ENCODE results near the gene KRT14. TPM values are rescaled to one million over a fixed set of nuclear protein-coding genes. Genes with fewer than 3 reads are reported as not detected.

The KRT14 gene
- polyA plus RNA-seq, 6 donors from 2014 or later, result not detected

DNA sequence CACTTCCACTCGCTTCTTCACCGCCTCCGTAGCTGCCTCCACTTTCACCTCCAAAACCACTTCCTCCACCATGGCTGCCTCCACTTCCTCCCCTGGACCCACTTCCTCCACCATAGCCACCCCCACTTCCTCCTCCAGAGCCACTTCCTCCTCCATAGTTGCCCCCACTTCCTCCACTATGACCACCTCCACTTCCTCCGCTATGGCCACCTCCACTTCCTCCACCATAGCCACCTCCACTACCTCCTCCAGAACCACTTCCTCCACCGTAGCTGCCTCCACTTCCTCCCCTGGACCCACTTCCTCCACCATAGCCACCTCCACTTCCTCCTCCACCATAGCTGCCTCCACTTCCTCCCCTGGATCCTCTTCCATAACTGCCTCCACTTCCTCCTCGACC, 19.4 kb downstream of the KRT14 start:
- peak overlapping the region in 2 of 8 donors; percentile 22 to 64 for H3K4me3 Mint-ChIP-seq
- H3K27me3 Mint-ChIP-seq, result peaks cover 24 to 48% (median 36%) of the 10 kb centered on the region in 3 donors
- H3K27ac Mint-ChIP-seq, result peak overlapping the region; percentile 50 to 97 (median 90)
- peaks cover 7 to 12% (median 10%) of the 10 kb centered on the region in 3 donors for H3K4me1 Mint-ChIP-seq
- peaks cover 8 to 22% (median 14%) of the 10 kb centered on the region in 7 donors for H3K9me3 Mint-ChIP-seq
- DNase-seq (no peak), ATAC-seq (ENCODE audit: low read depth in 2 of 2) (no peak)
- peaks cover 0 to 9% of the 10 kb centered on the region in 2 donors for H3K36me3 Mint-ChIP-seq

DNA sequence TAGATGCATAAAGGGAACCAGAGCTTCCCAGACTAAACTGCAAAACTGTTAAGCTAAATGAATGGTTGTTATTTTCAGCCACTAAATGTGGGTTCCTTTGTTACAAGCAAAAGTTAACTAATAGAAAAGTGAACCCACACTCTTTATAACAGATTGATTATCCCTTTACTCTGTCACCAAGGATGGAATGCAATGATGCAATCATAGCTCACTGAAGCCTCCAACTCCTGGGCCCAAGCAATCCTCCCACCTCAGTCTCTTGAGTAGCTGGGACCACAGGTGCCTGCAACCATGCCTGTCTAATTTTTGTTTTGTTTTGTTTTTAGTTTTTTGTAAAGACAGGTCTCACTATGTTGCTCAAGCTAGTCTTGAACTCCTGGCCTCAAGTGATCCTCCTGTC, 21.4 kb downstream of the KRT14 start:
- H3K9me3 Mint-ChIP-seq, result peaks cover 8 to 22% (median 14%) of the 10 kb centered on the region in 7 donors
- H3K27me3 Mint-ChIP-seq, result peaks cover 27 to 36% (median 34%) of the 10 kb centered on the region in 3 donors
- no peak for ATAC-seq (ENCODE audit: low read depth in 2 of 2)
- H3K4me3 Mint-ChIP-seq, result no peak overlapping the region
- H3K36me3 Mint-ChIP-seq, result peaks cover 0 to 9% of the 10 kb centered on the region in 2 donors
- DNase-seq, result no peak
- H3K4me1 Mint-ChIP-seq, result peaks cover 7 to 12% (median 10%) of the 10 kb centered on the region in 3 donors
- no peak overlapping the region for H3K27ac Mint-ChIP-seq

DNA sequence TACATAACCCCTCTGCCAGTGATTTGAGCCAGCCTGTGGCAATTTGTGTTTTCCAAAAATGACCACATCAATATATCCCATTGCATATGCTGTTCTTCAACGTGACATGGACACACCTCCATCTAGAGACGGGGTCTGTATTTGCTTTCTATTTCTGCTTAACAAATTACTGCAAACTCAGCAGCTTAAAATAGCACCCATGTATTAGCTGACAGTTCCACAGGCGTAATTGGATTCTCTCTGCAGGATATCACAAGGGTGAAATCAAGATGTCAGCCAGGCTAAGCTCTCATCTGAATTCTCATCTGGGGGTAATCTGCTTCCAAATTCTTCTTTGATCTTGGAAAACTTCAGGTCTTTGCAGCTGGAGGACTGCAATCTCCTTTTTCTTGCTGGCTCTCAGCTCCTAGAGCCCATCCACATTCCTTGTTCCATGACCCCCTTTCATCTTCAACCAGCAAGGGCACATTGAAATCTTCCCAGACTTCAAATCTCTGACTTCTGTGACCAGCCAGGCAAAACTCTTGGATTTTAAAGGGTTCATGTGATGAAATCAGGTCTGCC, 23.0 kb downstream of the KRT14 start:
- Mint-ChIP-seq H3K4me3 (no peak overlapping the region), H3K4me1 (peaks cover 7 to 12% (median 10%) of the 10 kb centered on the region in 3 donors), H3K27me3 (peaks cover 30 to 45% (median 33%) of the 10 kb centered on the region in 3 donors), H3K9me3 (peaks cover 8 to 20% (median 14%) of the 10 kb centered on the region in 7 donors), H3K36me3 (peaks cover 0 to 9% of the 10 kb centered on the region in 2 donors), H3K27ac (no peak overlapping the region)
- DNase-seq (no peak), ATAC-seq (ENCODE audit: low read depth in 2 of 2) (no peak)

DNA sequence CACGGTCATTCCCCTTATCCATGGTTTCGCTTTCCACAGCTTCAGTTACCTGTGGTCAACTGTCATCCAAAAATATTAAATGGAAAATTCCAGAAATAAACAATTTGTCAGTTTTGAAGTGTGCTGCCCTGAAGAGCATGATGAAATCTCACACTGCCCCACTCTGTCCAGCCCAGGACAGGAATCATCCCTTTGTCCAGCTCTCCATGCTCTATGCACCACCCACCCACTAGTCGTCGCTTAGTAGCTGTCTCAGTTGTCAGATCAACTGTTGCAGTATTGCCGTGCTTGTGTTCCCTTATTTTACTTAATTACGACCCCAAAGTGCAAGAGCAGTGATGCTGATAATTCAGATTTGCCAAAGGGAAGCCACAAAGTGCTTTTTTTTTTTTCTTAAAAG, 25.1 kb downstream of the KRT14 start:
- Mint-ChIP-seq H3K27ac (no peak overlapping the region), H3K36me3 (no peaks in the 10 kb centered on the region), H3K27me3 (peaks cover 42 to 66% (median 51%) of the 10 kb centered on the region in 3 donors), H3K4me3 (no peak overlapping the region), H3K4me1 (peaks cover 0 to 3% (median 0%) of the 10 kb centered on the region in 3 donors), H3K9me3 (peaks cover 0 to 2% (median 0%) of the 10 kb centered on the region in 7 donors)
- DNase-seq (no peak), ATAC-seq (ENCODE audit: low read depth in 2 of 2) (no peak)

DNA sequence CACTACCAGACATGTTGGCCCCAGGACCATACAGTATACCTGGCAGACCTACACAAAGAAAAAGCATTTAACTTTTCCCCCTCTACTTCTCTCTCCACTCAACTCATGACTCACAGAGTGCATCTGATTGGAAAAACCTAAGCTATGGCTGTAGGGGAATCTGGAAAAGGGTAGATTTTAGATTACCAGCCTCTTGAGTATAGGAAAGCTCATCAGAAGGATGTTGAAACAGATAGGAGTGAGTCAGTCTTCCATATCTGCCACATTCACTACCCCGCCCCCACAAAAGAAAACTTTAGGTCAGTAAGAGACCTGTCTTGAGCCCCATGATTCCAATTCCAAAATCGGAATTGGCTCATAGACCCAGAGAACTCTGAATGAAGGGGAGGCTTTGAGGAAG, 27.1 kb downstream of the KRT14 start:
- H3K9me3 Mint-ChIP-seq, result no peaks in the 10 kb centered on the region
- DNase-seq, result no peak
- H3K27ac Mint-ChIP-seq, result no peak overlapping the region

DNA sequence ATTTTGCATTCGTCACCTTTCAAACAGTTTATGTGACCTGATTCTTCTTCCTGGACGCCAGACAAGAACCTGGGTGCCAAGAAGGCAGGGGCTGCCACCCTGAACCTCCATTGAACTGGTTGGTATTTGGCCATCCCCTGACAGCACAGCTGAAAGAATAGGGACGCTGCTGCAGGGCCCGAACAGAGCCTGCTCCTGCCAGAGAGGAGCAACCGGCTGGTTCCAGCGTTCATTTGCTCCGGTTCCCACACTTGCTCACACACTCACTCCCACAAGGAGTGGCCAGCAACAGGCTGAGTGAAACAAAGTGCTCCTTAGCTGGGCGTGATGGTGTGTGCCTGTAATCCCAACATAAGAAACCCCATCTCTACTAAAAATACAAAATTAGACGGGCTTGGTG, 29.8 kb downstream of the KRT14 start:
- Mint-ChIP-seq H3K36me3 (no peaks in the 10 kb centered on the region), H3K4me1 (no peaks in the 10 kb centered on the region), H3K27ac (no peak overlapping the region), H3K4me3 (peak overlapping the region in 1 of 8 donors; percentile 47), H3K27me3 (peaks cover 56 to 83% (median 80%) of the 10 kb centered on the region in 3 donors), H3K9me3 (no peaks in the 10 kb centered on the region)
- ATAC-seq (ENCODE audit: low read depth in 2 of 2) (no peak), DNase-seq (no peak)

More for the DNA sequence above, 27.1 kb downstream of the KRT14 start:
- Mint-ChIP-seq H3K36me3 (no peaks in the 10 kb centered on the region), H3K27me3 (peaks cover 56 to 80% (median 66%) of the 10 kb centered on the region in 3 donors), H3K4me3 (no peak overlapping the region), H3K4me1 (no peaks in the 10 kb centered on the region)
- no peak for ATAC-seq (ENCODE audit: low read depth in 2 of 2)

DNA sequence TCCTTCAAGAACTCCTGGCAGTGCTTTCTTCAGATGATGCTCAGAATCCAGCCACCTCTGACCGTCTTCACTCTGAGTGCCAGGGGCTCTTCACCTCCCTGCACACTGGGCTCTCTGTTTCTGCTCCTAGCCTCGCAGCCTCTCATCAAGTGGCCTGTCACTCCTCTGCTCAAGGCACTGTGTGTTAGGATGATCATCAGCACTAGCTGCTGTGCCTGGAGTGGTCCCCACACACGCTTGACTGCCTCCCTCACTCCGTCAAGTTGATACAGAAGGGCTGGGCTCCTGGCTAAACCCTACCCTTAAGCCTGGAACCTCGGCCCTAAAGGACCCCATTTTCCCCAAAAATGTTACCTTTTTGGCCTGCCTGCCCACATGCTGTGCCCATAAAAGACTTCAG, 30.4 kb downstream of the KRT14 start:
- no peaks in the 10 kb centered on the region for H3K36me3 Mint-ChIP-seq
- no peak for DNase-seq
- H3K4me3 Mint-ChIP-seq, result no peak overlapping the region
- H3K27me3 Mint-ChIP-seq, result peaks cover 58 to 85% (median 78%) of the 10 kb centered on the region in 3 donors
- ATAC-seq (ENCODE audit: low read depth in 2 of 2), result no peak
- H3K4me1 Mint-ChIP-seq, result no peaks in the 10 kb centered on the region
- no peaks in the 10 kb centered on the region for H3K9me3 Mint-ChIP-seq
- peak overlapping the region in 1 of 6 donors; percentile 72 for H3K27ac Mint-ChIP-seq

DNA sequence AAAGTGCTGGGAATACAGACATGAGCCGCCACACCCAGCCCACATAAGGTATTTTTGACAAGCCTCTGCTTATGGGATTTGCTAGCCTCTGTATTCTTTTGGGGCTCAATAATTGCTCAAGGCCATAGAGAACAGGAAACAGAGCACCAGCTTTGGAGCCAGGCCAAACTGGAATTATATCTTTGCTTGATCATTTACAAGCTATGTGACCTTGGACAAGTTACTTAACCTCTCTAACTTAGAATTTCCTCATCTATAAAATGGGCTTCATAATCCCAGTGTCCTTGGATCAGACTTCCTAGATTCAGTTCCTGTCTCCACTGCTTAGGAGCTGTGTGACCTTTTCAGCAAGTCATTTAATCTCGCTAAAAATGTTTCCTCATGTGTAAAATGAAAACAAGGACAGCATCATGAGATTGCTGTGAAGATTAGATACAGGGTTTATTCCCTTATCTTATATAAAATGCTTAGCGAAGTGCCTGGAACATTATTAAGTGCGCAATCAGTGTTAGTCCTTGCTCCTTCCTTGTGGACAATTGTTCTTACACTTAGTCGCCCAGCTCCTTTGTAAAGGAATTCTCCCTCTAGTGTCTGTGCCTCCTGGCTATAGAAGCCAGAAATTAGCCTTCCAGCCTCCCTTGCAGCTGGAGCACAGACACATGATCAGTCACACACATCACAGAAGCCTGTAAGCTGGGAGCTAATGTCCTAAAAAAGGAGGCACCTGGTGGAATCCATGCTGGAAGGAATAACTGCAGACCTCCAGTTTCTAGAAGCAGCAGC, 31.4 kb downstream of the KRT14 start:
- no peak overlapping the region for H3K27ac Mint-ChIP-seq
- H3K36me3 Mint-ChIP-seq, result no peaks in the 10 kb centered on the region
- no peak overlapping the region for H3K4me3 Mint-ChIP-seq
- no peak for ATAC-seq (ENCODE audit: low read depth in 2 of 2)
- no peaks in the 10 kb centered on the region for H3K4me1 Mint-ChIP-seq
- DNase-seq, result no peak
- H3K27me3 Mint-ChIP-seq, result peaks cover 53 to 79% (median 73%) of the 10 kb centered on the region in 3 donors
- no peaks in the 10 kb centered on the region for H3K9me3 Mint-ChIP-seq

DNA sequence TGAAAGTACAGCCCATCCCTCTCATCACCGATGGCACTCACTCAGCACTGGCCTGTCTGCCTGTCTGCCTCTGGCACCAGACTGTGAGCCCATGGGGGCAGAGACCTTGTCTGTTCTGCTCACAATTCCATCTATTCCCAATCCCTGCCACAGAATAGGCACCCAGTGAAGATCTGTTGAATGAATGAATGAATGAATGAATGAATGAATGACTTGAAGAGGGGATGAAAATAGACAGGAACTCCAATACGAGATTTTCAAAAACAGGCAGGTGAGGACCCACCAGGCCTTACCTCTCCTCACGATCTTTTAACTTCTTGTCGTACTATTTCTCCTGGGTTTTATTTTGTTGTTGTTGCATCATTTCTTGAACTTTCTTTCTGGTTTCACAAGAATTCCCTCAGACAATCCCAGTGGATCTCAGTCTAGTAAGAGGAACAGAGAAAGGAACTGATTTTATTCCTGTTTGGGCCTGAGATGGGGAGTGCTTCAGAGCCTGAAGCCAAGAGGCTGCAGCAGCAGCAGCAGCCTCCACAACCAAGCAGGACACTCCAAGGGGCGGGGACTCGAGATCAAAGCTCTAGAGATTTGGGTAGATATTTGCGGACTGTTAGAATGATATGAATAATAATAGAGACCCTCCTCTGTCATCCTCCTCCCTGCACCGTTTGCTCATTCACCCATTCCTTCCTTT, 32.6 kb downstream of the KRT14 start:
- peaks cover 4 to 5% (median 4%) of the 10 kb centered on the region in 3 donors for H3K4me1 Mint-ChIP-seq
- DNase-seq (no peak), ATAC-seq (ENCODE audit: low read depth in 2 of 2) (no peak)
- peaks cover 45 to 71% (median 65%) of the 10 kb centered on the region in 3 donors for H3K27me3 Mint-ChIP-seq
- H3K36me3 Mint-ChIP-seq, result no peaks in the 10 kb centered on the region
- H3K27ac Mint-ChIP-seq, result no peak overlapping the region
- H3K9me3 Mint-ChIP-seq, result no peaks in the 10 kb centered on the region
- H3K4me3 Mint-ChIP-seq, result no peak overlapping the region

DNA sequence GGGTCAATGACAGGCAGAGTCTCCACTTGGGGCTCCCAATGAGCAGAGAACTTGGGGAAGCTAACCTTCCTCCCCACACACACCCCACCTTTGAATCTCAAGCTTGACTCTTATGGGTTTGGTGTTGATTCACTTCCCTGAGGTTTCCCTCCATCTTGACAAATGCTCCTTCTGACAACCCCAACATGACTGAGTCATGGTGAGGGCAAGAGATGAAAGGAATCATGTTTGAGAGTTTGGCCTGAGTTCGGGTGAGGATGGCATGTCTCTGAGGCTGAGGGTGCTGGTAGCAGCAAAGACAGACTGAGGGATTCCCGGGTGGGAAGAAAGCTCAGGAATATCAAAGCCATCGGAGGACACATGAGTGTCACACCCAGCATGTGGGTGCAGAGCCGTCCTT, 33.5 kb downstream of the KRT14 start:
- no peak for DNase-seq
- Mint-ChIP-seq H3K36me3 (no peaks in the 10 kb centered on the region), H3K27me3 (peaks cover 44 to 66% (median 64%) of the 10 kb centered on the region in 3 donors), H3K4me3 (peak overlapping the region in 1 of 8 donors; percentile 14), H3K9me3 (no peaks in the 10 kb centered on the region), H3K4me1 (peaks cover 9 to 14% (median 12%) of the 10 kb centered on the region in 3 donors), H3K27ac (peak overlapping the region in 3 of 6 donors; percentile 6 to 55 (median 20))
- no peak for ATAC-seq (ENCODE audit: low read depth in 2 of 2)

DNA sequence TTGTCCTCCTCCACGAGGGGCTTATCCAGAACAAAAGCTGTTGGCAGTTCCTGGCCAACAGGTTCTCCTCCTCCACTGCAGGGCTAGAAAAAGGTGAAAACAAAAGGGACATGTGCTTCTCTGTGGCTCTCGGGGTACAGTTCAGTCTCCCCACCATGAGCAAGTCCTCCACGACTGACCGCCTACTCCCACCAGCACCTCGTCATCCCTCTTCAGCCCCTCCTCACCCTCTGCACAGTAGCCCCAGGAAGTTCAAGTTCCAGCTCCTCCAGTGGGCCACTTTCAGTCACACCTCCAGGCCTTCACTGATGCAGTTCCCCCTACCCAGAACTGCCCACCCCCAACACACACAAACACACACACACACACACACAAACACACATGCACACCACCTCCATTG, 34.2 kb downstream of the KRT14 start:
- DNase-seq (no peak), ATAC-seq (ENCODE audit: low read depth in 2 of 2) (no peak)
- peaks cover 37 to 66% (median 65%) of the 10 kb centered on the region in 3 donors for H3K27me3 Mint-ChIP-seq
- peaks cover 0 to under 1% of the 10 kb centered on the region in 2 donors for H3K36me3 Mint-ChIP-seq
- no peak overlapping the region for H3K4me3 Mint-ChIP-seq
- no peak overlapping the region for H3K27ac Mint-ChIP-seq
- peaks cover 12 to 20% (median 12%) of the 10 kb centered on the region in 3 donors for H3K4me1 Mint-ChIP-seq
- peaks cover 0 to 3% (median 0%) of the 10 kb centered on the region in 7 donors for H3K9me3 Mint-ChIP-seq

DNA sequence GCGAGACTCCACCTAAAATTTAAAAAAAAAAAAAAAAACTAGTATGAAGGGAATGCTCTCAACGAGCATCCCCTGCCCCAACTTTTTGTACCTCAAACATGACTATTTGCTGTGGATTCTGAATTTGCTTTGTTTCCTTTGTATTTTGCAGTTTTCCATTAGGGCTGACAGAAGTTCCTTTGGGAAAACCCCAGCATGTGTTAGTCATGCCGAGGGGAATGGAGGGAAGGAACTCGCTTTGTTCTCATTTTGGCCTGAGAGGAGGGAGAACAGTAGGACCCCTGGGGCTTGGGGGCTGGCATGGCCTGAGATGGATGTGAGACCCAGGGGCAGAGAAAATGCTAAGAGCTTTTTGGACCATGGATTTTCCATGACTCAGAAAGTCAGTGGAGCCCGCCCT, 35.3 kb downstream of the KRT14 start:
- peaks cover 12 to 20% (median 12%) of the 10 kb centered on the region in 3 donors for H3K4me1 Mint-ChIP-seq
- peaks cover 9 to 11% of the 10 kb centered on the region in 2 donors for H3K36me3 Mint-ChIP-seq
- H3K4me3 Mint-ChIP-seq, result no peak overlapping the region
- H3K9me3 Mint-ChIP-seq, result peaks cover 0 to 9% (median 6%) of the 10 kb centered on the region in 7 donors
- H3K27ac Mint-ChIP-seq, result no peak overlapping the region
- peaks cover 35 to 67% (median 65%) of the 10 kb centered on the region in 3 donors for H3K27me3 Mint-ChIP-seq
- DNase-seq, result no peak
- no peak for ATAC-seq (ENCODE audit: low read depth in 2 of 2)

DNA sequence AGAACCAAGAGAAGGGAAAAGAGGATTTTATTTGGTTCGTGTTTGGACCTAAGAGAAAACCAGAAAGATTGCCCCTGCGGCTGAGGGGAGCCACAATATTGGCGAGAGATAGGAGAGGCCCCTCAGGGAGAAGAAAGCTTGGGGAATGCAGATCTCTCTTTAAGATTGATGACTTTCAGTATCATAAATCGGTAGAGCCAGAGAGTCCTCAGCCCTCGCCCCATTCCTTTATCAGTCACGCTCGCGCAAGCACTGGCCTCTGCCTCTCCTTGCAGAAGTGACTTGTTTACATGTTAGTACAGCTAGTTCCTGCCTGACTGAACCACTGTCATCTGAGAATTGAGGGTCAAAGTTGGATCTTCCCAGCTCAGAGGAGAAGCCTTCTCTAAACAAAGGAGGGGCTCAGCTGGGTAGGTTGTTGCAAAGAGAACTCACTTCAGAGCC, 37.1 kb downstream of the KRT14 start:
- H3K27ac Mint-ChIP-seq, result peak overlapping the region in 1 of 6 donors; percentile 32
- peaks cover 24 to 64% (median 62%) of the 10 kb centered on the region in 3 donors for H3K27me3 Mint-ChIP-seq
- peaks cover 0 to 11% (median 7%) of the 10 kb centered on the region in 7 donors for H3K9me3 Mint-ChIP-seq
- H3K36me3 Mint-ChIP-seq, result peaks cover 9 to 14% of the 10 kb centered on the region in 2 donors
- H3K4me3 Mint-ChIP-seq, result peak overlapping the region in 5 of 8 donors; percentile 34 to 76 (median 56)
- DNase-seq (no peak), ATAC-seq (ENCODE audit: low read depth in 2 of 2) (no peak)
- H3K4me1 Mint-ChIP-seq, result peaks cover 12 to 20% (median 12%) of the 10 kb centered on the region in 3 donors
